K562 (cell line): Measurements from ENCODE around the gene ADIPOR1. TPM values are rescaled to one million over a fixed set of nuclear protein-coding genes. Genes with fewer than 3 reads are reported as not detected.

ENCODE experiments used
- CHD2 ChIP-seq: IDR thresholded peaks from 2 replicates; pipeline ENCODE4 v1.6.1; 2011; ENCODE audit warnings: low read depth, low read length
- KLF13 ChIP-seq: fragments of 450-650 bp; IDR thresholded peaks from 2 replicates; pipeline ENCODE4 v1.6.1; 2016; ENCODE audit warnings: missing genetic modification characterization, low read depth, mild to moderate bottlenecking, missing compliant biosample characterization, moderate library complexity, borderline replicate concordance
- MEF2A ChIP-seq: IDR thresholded peaks from 2 replicates; pipeline ENCODE4 v1.6.1; 2011; ENCODE audit warnings: low read depth, mild to moderate bottlenecking, low read length, moderate library complexity; ENCODE audit not compliant: control insufficient read depth
- NR4A1 ChIP-seq, 2 experiments: fragments of 250-450 bp in 1 of 2; fragments of 450-650 bp in 1 of 2; sonication (Bioruptor Pico) in 1 of 2; IDR thresholded peaks; 2 replicates each; pipeline versions ENCODE4 v1.4.0 to v1.6.1; 2016 to 2020; ENCODE audit warnings: mild to moderate bottlenecking in 2 of 2, missing compliant biosample characterization in 1 of 2, missing genetic modification characterization in 1 of 2, moderate library complexity in 1 of 2
- POLR2B ChIP-seq: fragments of 450-650 bp; IDR thresholded peaks from 2 replicates; pipeline ENCODE4 v1.6.1; 2018; ENCODE audit warnings: low read depth; ENCODE audit not compliant: partially characterized antibody
- POLR2G ChIP-seq: fragments of 200-400 bp; formaldehyde crosslinking; IDR thresholded peaks from 2 replicates; pipeline ENCODE4 v1.6.1; 2017; ENCODE audit warnings: low read depth, mild to moderate bottlenecking, antibody characterized with exemption, low read length, moderate library complexity
- SMARCE1 ChIP-seq: fragments of 450-650 bp; IDR thresholded peaks from 2 replicates; pipeline ENCODE4 v1.7.1; 2016; ENCODE audit warnings: mild to moderate bottlenecking
- STAT6 ChIP-seq: sonication (generic); formaldehyde crosslinking; IDR thresholded peaks from 2 replicates; pipeline ENCODE4 v1.8.1; 2023; ENCODE audit warnings: mild to moderate bottlenecking, missing genetic modification reagents
- TSHZ1 ChIP-seq: fragments of 250-450 bp; sonication (Bioruptor Pico); IDR thresholded peaks from 2 replicates; pipeline ENCODE4 v1.4.0; 2020; ENCODE audit warnings: mild to moderate bottlenecking, moderate library complexity
- ZFP36 ChIP-seq: fragments of 150-350 bp; IDR thresholded peaks from 2 replicates; pipeline ENCODE4 v1.6.1; 2018; ENCODE audit warnings: low read length, low read depth; ENCODE audit not compliant: partially characterized antibody
- polyA plus RNA-seq, 8 experiments: library from polyadenylated mRNA; depleted of rRNA in 4 of 8; stranded (reverse) in 5 of 8; unstranded in 3 of 8; fragments of >200 nt; fragmentation: Nextera tagmentation in 2 of 8; fragmentation: Illumina TruSeq in 1 of 8; extraction: Ambion mirVana in 2 of 8; extraction: Trizol in 1 of 8; gene quantifications; 2 replicates each; pipeline versions ENCODE4 v1.2.1 to v1.2.3, GENCODE V29; 2011 to 2014; ENCODE audit warnings: inconsistent platforms in 1 of 8, missing spikeins in 1 of 8
- total RNA-seq, 7 experiments: library from RNA; depleted of rRNA in 6 of 7; stranded (reverse); fragments of >200 nt in 6 of 7; fragmentation: Illumina TruSeq in 2 of 7; extraction: Trizol in 2 of 7; gene quantifications; 2 replicates each; pipeline versions ENCODE4 v1.2.1 to v1.2.3, GENCODE V29; 2011 to 2021; ENCODE audit warnings: low replicate concordance in 1 of 7
- TF ChIP-seq, protein P1 (sequence below): fragments of 450-650 bp; IDR thresholded peaks from 2 replicates; pipeline ENCODE4 v1.6.1; 2016; ENCODE audit warnings: antibody characterized with exemption
- TF ChIP-seq, protein P2 (sequence below), 2 experiments: fragments of 450-650 bp; IDR thresholded peaks; 2 replicates each; pipeline ENCODE4 v1.6.1; 2016

Gene ADIPOR1
- total and polyA plus RNA-seq, 9 of the 15 experiments (the other 6 are each of a cell fraction or from before 2014, with no cell fraction given) = 29.0 to 217 (median 100) TPM

DNA sequence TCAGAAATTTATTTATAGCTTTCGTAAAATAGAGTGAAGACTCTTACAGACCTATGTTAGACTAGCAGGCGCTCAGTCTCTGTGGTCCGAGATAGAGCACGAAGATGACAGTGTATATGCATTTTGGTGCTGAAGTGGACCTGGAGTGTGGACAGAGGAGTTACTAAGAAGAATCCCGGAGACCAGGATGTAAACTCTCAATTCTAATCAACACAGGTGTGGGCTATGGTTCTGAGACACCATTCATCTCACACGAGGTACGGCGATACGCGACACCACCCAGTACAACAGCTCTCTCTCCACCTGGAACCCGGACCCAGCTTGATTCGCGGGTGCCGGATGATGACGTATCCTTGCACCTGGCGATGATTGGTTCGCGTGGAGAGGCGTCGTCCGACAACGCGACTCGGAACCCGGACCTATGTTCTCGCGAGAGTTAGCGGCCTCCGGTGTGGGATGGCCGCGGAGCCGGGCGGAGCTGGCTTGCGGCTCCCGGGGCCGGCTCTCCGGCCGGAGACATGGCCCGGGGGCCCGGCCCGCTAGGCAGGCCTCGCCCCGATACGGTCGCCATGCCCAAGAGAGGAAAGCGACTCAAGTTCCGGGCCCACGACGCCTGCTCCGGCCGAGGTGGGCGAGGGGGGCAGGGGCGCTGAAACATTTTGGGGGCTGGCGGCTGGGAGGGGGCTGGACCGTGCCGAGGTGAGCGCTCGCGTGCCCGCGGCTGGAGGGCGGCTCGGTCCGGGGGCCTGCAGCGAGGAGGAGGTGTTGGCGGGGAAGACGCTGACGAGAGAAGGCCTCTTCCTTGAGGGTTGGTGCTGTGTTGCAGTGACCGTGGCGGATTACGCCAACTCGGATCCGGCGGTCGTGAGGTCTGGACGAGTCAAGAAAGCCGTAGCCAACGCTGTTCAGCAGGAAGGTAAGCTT lies 49.1 kb upstream of the ADIPOR1 start, which contains the start of gene TMEM183A (continued):
- no peak for TF ChIP-seq STAT6 (CRISPR knock-in tag)
- peak; percentile 23; the same call in 1 of the 2 replicates for TF ChIP-seq TSHZ1 (CRISPR knock-in tag)
- TF ChIP-seq KLF13 = peak; percentile 2; the same call in 1 of the 2 replicates
- TF ChIP-seq SMARCE1 = peak; percentile 27; the same call in 1 of the 2 replicates
- peak; percentile 97 for TF ChIP-seq POLR2G
- no peak for TF ChIP-seq ZFP36
- peak; percentile 99 for TF ChIP-seq POLR2B
- no peak for TF ChIP-seq NR4A1 (CRISPR knock-in tag; IDR thresholded peaks at IDR 0.05)
- peak; percentile 42; the same call in 1 of the 2 replicates for TF ChIP-seq NR4A1 (tag; IDR thresholded peaks at IDR 0.05)
- TF ChIP-seq CHD2 = peak; percentile 96
- TF ChIP-seq, protein P1, sequence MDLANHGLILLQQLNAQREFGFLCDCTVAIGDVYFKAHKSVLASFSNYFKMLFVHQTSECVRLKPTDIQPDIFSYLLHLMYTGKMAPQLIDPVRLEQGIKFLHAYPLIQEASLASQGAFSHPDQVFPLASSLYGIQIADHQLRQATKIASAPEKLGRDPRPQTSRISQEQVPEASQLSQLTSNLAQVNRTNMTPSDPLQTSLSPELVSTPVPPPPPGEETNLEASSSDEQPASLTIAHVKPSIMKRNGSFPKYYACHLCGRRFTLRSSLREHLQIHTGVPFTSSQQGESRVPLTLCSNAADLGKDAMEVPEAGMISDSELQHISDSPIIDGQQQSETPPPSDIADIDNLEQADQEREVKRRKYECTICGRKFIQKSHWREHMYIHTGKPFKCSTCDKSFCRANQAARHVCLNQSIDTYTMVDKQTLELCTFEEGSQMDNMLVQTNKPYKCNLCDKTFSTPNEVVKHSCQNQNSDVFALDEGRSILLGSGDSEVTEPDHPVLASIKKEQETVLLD = 0 out of 2 replicates have a peak, but pooled peaks have one; percentile 39
- TF ChIP-seq, protein P2, sequence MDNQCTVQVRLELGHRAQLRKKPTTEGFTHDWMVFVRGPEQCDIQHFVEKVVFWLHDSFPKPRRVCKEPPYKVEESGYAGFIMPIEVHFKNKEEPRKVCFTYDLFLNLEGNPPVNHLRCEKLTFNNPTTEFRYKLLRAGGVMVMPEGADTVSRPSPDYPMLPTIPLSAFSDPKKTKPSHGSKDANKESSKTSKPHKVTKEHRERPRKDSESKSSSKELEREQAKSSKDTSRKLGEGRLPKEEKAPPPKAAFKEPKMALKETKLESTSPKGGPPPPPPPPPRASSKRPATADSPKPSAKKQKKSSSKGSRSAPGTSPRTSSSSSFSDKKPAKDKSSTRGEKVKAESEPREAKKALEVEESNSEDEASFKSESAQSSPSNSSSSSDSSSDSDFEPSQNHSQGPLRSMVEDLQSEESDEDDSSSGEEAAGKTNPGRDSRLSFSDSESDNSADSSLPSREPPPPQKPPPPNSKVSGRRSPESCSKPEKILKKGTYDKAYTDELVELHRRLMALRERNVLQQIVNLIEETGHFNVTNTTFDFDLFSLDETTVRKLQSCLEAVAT (IDR thresholded peaks at IDR 0.05) = peak; percentile 14 to 94; a peak in 3 of 4 replicates
- no peak for TF ChIP-seq MEF2A
